Measurements from ENCODE around the gene ATP2B3.

The ATP2B3 gene

DNA sequence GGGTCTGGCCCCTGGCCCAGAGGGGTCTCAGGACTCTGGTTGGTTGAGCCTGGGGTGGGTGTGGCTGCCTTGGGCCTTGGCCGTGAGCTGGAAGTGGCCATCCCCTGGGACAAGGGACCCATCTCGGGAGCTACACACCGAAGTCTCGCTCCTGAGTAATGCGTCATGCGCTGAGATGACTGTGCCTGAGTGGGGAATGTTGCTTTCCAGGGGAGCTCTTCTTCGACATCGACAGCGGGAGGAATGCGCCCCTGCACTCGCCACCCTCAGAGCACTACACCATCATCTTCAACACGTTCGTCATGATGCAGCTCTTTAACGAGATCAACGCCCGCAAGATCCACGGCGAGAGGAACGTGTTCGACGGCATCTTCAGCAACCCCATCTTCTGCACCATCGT, 43.0 kb downstream of the ATP2B3 start:
- no peak for DNase-seq (ENCODE audit: low spot score)
- TF ChIP-seq, protein P1, sequence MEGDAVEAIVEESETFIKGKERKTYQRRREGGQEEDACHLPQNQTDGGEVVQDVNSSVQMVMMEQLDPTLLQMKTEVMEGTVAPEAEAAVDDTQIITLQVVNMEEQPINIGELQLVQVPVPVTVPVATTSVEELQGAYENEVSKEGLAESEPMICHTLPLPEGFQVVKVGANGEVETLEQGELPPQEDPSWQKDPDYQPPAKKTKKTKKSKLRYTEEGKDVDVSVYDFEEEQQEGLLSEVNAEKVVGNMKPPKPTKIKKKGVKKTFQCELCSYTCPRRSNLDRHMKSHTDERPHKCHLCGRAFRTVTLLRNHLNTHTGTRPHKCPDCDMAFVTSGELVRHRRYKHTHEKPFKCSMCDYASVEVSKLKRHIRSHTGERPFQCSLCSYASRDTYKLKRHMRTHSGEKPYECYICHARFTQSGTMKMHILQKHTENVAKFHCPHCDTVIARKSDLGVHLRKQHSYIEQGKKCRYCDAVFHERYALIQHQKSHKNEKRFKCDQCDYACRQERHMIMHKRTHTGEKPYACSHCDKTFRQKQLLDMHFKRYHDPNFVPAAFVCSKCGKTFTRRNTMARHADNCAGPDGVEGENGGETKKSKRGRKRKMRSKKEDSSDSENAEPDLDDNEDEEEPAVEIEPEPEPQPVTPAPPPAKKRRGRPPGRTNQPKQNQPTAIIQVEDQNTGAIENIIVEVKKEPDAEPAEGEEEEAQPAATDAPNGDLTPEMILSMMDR (IDR thresholded peaks at IDR 0.05; ENCODE audit: extremely low read depth, missing control alignments), result no peak

DNA sequence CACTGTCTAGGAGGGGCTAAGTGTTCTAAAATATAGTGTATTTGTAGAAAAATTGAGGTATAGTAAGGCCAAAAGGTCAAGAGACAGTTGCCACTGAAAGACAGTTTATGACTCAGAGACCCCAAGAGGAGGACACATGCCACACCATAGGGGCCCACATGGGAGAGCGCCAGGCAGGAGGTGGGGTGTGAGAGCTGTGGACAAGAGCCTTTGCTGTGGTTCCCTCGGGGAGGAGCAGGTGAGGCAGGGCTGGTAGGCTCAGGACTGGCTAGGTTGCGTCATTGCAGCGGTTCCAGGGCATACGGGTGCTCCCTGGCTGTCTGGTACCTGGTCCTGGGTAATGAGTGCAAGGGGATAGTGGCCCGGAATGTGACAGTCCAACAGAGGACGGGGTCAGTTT, 43.9 kb downstream of the ATP2B3 start:
- TF ChIP-seq, protein P1 (IDR thresholded peaks at IDR 0.05; ENCODE audit: extremely low read depth, missing control alignments), result no peak
- DNase-seq (ENCODE audit: low spot score), result no peak

DNA sequence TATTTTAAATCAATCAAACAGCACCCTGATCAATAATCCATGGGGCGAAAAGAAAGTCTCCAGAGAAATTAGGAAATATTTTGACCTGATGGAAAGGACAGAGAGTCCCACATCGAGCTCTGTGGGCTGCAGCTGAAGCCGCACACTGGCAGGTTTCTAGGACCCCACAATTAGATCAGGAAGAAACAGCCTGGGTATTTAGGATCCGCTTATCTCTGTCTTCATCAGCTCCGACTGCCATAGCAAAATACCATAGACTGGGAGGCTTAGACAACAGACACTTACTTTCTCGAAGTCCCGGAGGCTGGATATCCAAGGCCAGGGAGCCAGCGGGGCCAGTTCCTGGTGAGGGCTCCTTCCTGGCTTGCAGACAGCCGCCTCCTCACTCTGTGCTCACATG, 45.1 kb downstream of the ATP2B3 start:
- TF ChIP-seq, protein P1 (IDR thresholded peaks at IDR 0.05; ENCODE audit: extremely low read depth, missing control alignments), result no peak
- DNase-seq (ENCODE audit: low spot score), result no peak

DNA sequence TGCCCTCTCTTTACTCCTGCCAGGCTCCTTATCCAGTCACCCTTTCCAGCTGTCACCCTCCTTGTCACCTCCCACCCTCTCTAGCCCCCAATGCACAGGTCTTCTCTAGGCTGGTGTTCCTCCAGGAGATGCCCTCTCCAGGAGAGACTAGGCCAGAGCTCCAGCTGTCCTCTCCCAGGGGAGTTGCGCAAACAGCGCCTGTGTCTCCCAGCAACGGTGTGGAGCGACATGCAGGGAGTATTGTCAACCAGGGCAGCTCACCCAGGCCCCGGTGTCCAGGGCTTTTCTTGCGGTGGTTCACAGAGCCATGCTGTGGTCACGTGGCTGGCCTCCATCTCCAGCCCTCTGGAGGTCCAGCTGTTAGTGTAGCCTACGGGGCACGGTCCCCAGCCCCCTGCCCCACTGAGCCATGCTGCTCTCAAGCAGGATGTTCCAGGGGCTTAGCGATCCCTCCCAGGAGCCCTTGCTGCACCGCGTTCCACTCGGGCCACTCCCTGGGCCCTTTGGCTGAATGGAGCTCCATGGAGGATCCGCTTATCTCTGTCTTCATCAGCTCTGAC, 46.7 kb downstream of the ATP2B3 start:
- no peak for DNase-seq (ENCODE audit: low spot score)
- TF ChIP-seq, protein P1 (IDR thresholded peaks at IDR 0.05; ENCODE audit: extremely low read depth, missing control alignments), result no peak

DNA sequence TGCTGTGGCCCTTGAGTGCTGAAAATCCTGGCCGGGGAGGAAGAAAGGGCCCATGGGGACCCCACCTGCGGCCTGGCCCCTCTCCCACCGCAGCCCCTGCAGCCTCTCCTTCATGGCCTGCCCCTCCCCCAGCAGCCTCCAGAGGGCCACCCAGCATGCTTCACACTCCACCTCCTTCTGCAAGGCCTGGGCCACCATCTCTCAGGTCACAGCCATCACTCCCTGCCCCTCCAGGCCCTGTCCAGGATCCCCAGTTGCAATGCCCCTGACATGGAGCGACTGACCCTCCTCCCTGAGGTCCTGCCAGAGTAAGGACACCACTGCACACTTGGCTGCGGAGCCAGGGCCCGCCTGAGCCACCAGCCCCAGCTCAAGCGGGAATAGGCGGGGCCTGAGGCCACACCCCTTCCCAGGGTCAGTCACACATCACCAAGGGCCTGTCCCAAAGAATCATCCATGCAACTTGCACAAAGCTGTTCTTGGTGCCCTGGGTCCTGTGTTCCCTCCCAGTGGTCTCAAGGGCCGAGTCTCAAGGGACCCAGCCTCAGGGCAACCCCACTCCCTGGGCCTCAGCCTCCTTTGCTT, 48.6 kb downstream of the ATP2B3 start:
- TF ChIP-seq, protein P1 (IDR thresholded peaks at IDR 0.05; ENCODE audit: extremely low read depth, missing control alignments), result no peak
- no peak for DNase-seq (ENCODE audit: low spot score)

DNA sequence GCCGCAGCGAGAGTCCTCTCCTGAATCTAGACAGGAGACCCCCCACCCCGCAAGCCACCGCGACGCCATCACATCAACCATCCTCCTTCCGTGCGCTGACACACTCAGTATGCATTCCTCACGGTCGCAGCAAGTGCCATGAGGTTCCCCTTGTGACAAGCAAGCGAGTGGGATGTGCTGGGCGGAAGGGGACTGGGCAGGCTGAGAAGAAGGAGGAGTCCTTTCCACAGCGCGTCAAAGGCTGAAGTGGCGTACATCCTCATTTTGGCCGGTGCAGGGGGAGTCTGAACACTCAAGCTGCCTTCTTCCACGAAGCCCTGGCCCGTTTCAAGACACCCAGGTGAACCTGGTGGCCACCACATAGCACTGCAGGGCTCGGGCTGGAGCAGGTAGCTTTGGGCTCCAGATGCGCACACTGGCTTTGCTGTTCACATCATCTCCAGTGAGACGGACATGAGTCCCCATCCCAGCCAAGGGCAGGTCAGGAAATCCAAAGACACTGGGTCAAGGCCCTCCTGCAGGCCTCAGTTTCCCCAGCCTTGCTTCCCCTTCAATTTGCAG, 51.1 kb downstream of the ATP2B3 start:
- DNase-seq (ENCODE audit: low spot score), result no peak
- TF ChIP-seq, protein P1 (IDR thresholded peaks at IDR 0.05; ENCODE audit: extremely low read depth, missing control alignments), result no peak

DNA sequence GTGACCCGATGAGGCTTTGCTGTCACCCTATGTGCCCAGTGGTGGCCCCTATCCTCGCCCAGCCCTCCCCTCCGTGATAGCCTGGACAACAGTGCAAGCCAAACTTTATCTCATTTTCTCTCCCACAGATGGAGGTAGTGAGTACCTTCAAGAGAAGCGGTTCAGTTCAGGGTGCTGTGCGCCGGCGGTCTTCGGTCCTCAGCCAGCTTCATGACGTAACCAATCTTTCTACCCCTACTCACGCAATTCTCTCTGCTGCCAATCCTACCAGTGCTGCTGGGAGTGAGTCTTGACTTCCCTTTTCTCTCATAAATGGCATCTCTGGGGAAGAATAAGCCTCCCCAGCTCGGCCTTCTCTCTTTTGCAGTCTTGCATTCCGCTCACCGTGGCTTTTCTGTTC, 52.0 kb downstream of the ATP2B3 start:
- no peak for DNase-seq (ENCODE audit: low spot score)
- TF ChIP-seq, protein P1 (IDR thresholded peaks at IDR 0.05; ENCODE audit: extremely low read depth, missing control alignments), result no peak
